Sigmoid colon (tissue), 4 donors: ENCODE results near the gene ZNF134.

Experiments
- CTCF ChIP-seq, 4 experiments: fragments of 450-650 bp in 3 of 4; fragments of 200-600 bp in 1 of 4; IDR thresholded peaks; one replicate each; pipeline ENCODE4 v1.5.1; 2016 to 2019; ENCODE audit warnings: antibody characterized with exemption in 4 of 4, mild to moderate bottlenecking in 3 of 4, moderate library complexity in 2 of 4
- POLR2A ChIP-seq, 2 donors: fragments of 450-650 bp; IDR thresholded peaks; one replicate each; pipeline ENCODE4 v1.6.1; 2016; ENCODE audit warnings: antibody characterized with exemption in 2 of 2, mild to moderate bottlenecking in 2 of 2, moderate library complexity in 2 of 2
- POLR2AphosphoS5 ChIP-seq, 4 donors: sonication (generic); formaldehyde crosslinking; IDR thresholded peaks; one replicate each; pipeline ENCODE4 v1.6.1; 2017; ENCODE audit warnings: antibody characterized with exemption in 4 of 4

GRCh38 chr19:57671124-57671895 is 57.3 kb downstream of the ZNF134 start:
- TF ChIP-seq CTCF (IDR thresholded peaks at IDR 0.05) (no peak), POLR2A (IDR thresholded peaks at IDR 0.05) (no peak), POLR2AphosphoS5 (IDR thresholded peaks at IDR 0.05) (no peak)
